Naive B cell (primary cell): Measurements from ENCODE around the gene G2E3. TPM values are rescaled to one million over a fixed set of nuclear protein-coding genes. Genes with fewer than 3 reads are reported as not detected.

Source experiments
- ATAC-seq, 2 donors: fragments of 150-1000 bp; cut with Tn5 transposase; 2 replicates each; pipeline ENCODE4 v1.10.0; 2021; ENCODE audit warnings: low read depth in 2 of 2, mild to moderate bottlenecking in 2 of 2, moderate library complexity in 2 of 2
- DNase-seq: peaks from one replicate; pipeline ENCODE4 v3.0.0; 2022
- H3K27ac Mint-ChIP-seq, 6 donors: one replicate each; pipeline ENCODE4 v1.8.0; 2020 to 2022; ENCODE audit warnings: mild to moderate bottlenecking in 6 of 6, mixed read lengths in 6 of 6, moderate library complexity in 5 of 6, inconsistent platforms in 2 of 6
- H3K27me3 Mint-ChIP-seq, 3 donors: one replicate each; pipeline ENCODE4 v1.8.0; 2021 to 2022; ENCODE audit warnings: mixed read lengths in 3 of 3, mild to moderate bottlenecking in 1 of 3
- H3K36me3 Mint-ChIP-seq, 2 donors: one replicate each; pipeline ENCODE4 v1.8.0; 2020 to 2022; ENCODE audit warnings: mixed read lengths in 2 of 2, inconsistent platforms in 1 of 2, mild to moderate bottlenecking in 1 of 2
- H3K4me1 Mint-ChIP-seq, 3 donors: one replicate each; pipeline ENCODE4 v1.8.0; 2020 to 2022; ENCODE audit warnings: mixed read lengths in 3 of 3, inconsistent platforms in 1 of 3, mild to moderate bottlenecking in 1 of 3, moderate library complexity in 1 of 3
- H3K4me3 Mint-ChIP-seq, 8 donors: one replicate each; pipeline ENCODE4 v1.8.0; 2020 to 2022; ENCODE audit warnings: mild to moderate bottlenecking in 8 of 8, mixed read lengths in 8 of 8, moderate library complexity in 8 of 8, inconsistent platforms in 2 of 8
- H3K9me3 Mint-ChIP-seq, 7 donors: one replicate each; pipeline ENCODE4 v1.8.0; 2020 to 2022; ENCODE audit warnings: mixed read lengths in 7 of 7, mild to moderate bottlenecking in 5 of 7, inconsistent platforms in 2 of 7, moderate library complexity in 1 of 7
- polyA plus RNA-seq, 6 donors: library from polyadenylated mRNA; unstranded; fragments of 300-500 nt; fragmentation: Illumina TruSeq; gene quantifications; one replicate each; pipeline ENCODE4 v1.2.3, GENCODE V29; 2021; ENCODE audit warnings: low read depth in 6 of 6

The G2E3 gene
- polyA plus RNA-seq, 6 donors from 2014 or later: 11.8 to 34.6 (median 25.4) TPM

GRCh38 chr14:30656190-30656632 is 97.3 kb downstream of the G2E3 start:
- H3K27me3 Mint-ChIP-seq: no peaks in the 10 kb centered on the region
- H3K9me3 Mint-ChIP-seq: no peaks in the 10 kb centered on the region
- ATAC-seq (peak; percentile 59 to 65), DNase-seq (peak; percentile 35)
- no peak overlapping the region for H3K27ac Mint-ChIP-seq
- H3K4me1 Mint-ChIP-seq: no peaks in the 10 kb centered on the region
- peaks cover 5 to 16% of the 10 kb centered on the region in 2 donors for H3K36me3 Mint-ChIP-seq
- no peak overlapping the region for H3K4me3 Mint-ChIP-seq

- H3K9me3 Mint-ChIP-seq: no peaks in the 10 kb centered on the region
- H3K36me3 Mint-ChIP-seq: peaks cover 6 to 9% of the 10 kb centered on the region in 2 donors
- H3K27me3 Mint-ChIP-seq: no peaks in the 10 kb centered on the region
- no peak overlapping the region for H3K27ac Mint-ChIP-seq
- no peak overlapping the region for H3K4me3 Mint-ChIP-seq
- ATAC-seq: no peak
- no peak for DNase-seq
- H3K4me1 Mint-ChIP-seq: no peaks in the 10 kb centered on the region
Observed at GRCh38 chr14:30657050-30657449, 98.1 kb downstream of the G2E3 start.

- no peaks in the 10 kb centered on the region for H3K27me3 Mint-ChIP-seq
- ATAC-seq (no peak), DNase-seq (no peak)
- no peak overlapping the region for H3K4me3 Mint-ChIP-seq
- H3K9me3 Mint-ChIP-seq: no peaks in the 10 kb centered on the region
- no peak overlapping the region for H3K27ac Mint-ChIP-seq
- H3K36me3 Mint-ChIP-seq: peaks cover 8 to 11% of the 10 kb centered on the region in 2 donors
- no peaks in the 10 kb centered on the region for H3K4me1 Mint-ChIP-seq
Observed at GRCh38 chr14:30657606-30658163, 98.7 kb downstream of the G2E3 start.

GRCh38 chr14:30658645-30659044 is 99.7 kb downstream of the G2E3 start:
- Mint-ChIP-seq H3K27me3 (no peaks in the 10 kb centered on the region), H3K36me3 (peaks cover 2 to 11% of the 10 kb centered on the region in 2 donors), H3K9me3 (no peaks in the 10 kb centered on the region), H3K4me1 (no peaks in the 10 kb centered on the region), H3K4me3 (no peak overlapping the region), H3K27ac (no peak overlapping the region)
- DNase-seq: no peak
- ATAC-seq: no peak

GRCh38 chr14:30669594-30669993 is 110.6 kb downstream of the G2E3 start:
- Mint-ChIP-seq H3K9me3 (no peaks in the 10 kb centered on the region), H3K36me3 (peaks cover 4 to 9% of the 10 kb centered on the region in 2 donors), H3K27me3 (no peaks in the 10 kb centered on the region), H3K27ac (peak overlapping the region in 2 of 6 donors; percentile 25 to 45), H3K4me3 (no peak overlapping the region), H3K4me1 (peaks cover 0 to 6% (median 2%) of the 10 kb centered on the region in 3 donors)
- no peak for DNase-seq
- ATAC-seq: no peak

Other genes with a start within 250 kb of the G2E3 start
- gene SCFD1, start 63.2 kb downstream of the G2E3 start, polyA plus RNA-seq: 10 to 100 TPM; 55.0 to 78.4 (median 66.6) TPM